GM13977 (cell line): ENCODE data around the gene IL18BP.

Experiments used
- DNase-seq: peaks from one replicate; pipeline ENCODE4 v3.0.0; 2012; ENCODE audit warnings: low spot score
- CTCF ChIP-seq: IDR thresholded peaks from 2 replicates; pipeline ENCODE4 v1.5.1; 2012; ENCODE audit warnings: mild to moderate bottlenecking, control low read depth; ENCODE audit not compliant: insufficient read depth; ENCODE audit errors: extremely low read depth, missing control alignments
- in situ Hi-C: fragments of 300-500 bp; cut with MboI; formaldehyde crosslinking; loops from one replicate; pipeline ENCODE4 v1.12.0; 2022; ENCODE audit warnings: low sequenced_read_pairs, low pct_unique_long_range_greater_than_20kb, mixed read lengths, inconsistent platforms; ENCODE audit not compliant: unreplicated experiment

The IL18BP gene

GRCh38 chr11:72039031-72039855 is 40.5 kb downstream of the IL18BP start:
- no peak for DNase-seq
- in situ Hi-C loops, result no loop called here
- no peak for TF ChIP-seq CTCF

GRCh38 chr11:72039856-72040401 is 41.2 kb downstream of the IL18BP start:
- in situ Hi-C loops, result no loop called here
- TF ChIP-seq CTCF, result no peak
- no peak for DNase-seq

- TF ChIP-seq CTCF, result no peak
- peak; percentile 54 for DNase-seq
- in situ Hi-C loops, result no loop called here
These were observed 42.0 kb downstream of the IL18BP start for GRCh38 chr11:72040491-72041363.

- TF ChIP-seq CTCF, result no peak
- in situ Hi-C loops, result no loop called here
These were observed 42.8 kb downstream of the IL18BP start for GRCh38 chr11:72041364-72042063.

GRCh38 chr11:72042064-72042745 is 43.5 kb downstream of the IL18BP start:
- DNase-seq, result no peak
- no peak for TF ChIP-seq CTCF
- in situ Hi-C loops, result no loop called here

More at GRCh38 chr11:72041364-72042063, 42.8 kb downstream of the IL18BP start:
- DNase-seq, result no peak

GRCh38 chr11:72045849-72046248 is 47.1 kb downstream of the IL18BP start:
- in situ Hi-C loops, result no loop called here
- DNase-seq, result no peak
- no peak for TF ChIP-seq CTCF
